Esophagus squamous epithelium (tissue), 5 donors: ENCODE results near the gene TAOK1. TPM values are rescaled to one million over a fixed set of nuclear protein-coding genes. Genes with fewer than 3 reads are reported as not detected.

Experiments
- DNase-seq: peaks from one replicate; lab custom pipeline; 2025; lab: John Stamatoyannopoulos, UW
- H3K27ac ChIP-seq, 4 donors: fragments of 200-600 bp; sonication (generic); one replicate each; pipeline ENCODE4 v1.5.1; 2016 to 2019; ENCODE audit warnings: mild to moderate bottlenecking in 1 of 4
- H3K27me3 ChIP-seq, 4 donors: fragments of 200-600 bp; sonication (generic); 1 replicate in 3 of 4; 2 replicates in 1 of 4; pipeline versions ENCODE4 v1.5.1 to v1.6.0; 2017 to 2021; ENCODE audit warnings: antibody characterized with exemption in 1 of 4
- H3K36me3 ChIP-seq, 3 donors: fragments of 200-600 bp; sonication (generic); one replicate each; pipeline ENCODE4 v1.5.1; 2016 to 2019
- H3K4me1 ChIP-seq, 3 donors: fragments of 200-600 bp; sonication (generic); one replicate each; pipeline ENCODE4 v1.5.1; 2017 to 2019
- H3K4me3 ChIP-seq, 4 donors: fragments of 200-600 bp; sonication (generic); 1 replicate in 3 of 4; 2 replicates in 1 of 4; pipeline ENCODE4 v1.5.1; 2016 to 2019; ENCODE audit warnings: mild to moderate bottlenecking in 2 of 4, moderate library complexity in 1 of 4
- H3K9me3 ChIP-seq, 3 donors: fragments of 200-600 bp; sonication (generic); one replicate each; pipeline ENCODE4 v1.5.1; 2016 to 2019
- CTCF ChIP-seq, 6 experiments: fragments of 450-650 bp in 4 of 6; fragments of 200-600 bp in 2 of 6; sonication (generic) in 2 of 6; IDR thresholded peaks; one replicate each; pipeline ENCODE4 v1.5.1; 2016 to 2019; ENCODE audit warnings: antibody characterized with exemption in 6 of 6, mild to moderate bottlenecking in 4 of 6, moderate library complexity in 4 of 6
- POLR2A ChIP-seq, 4 donors: fragments of 450-650 bp; IDR thresholded peaks; one replicate each; pipeline ENCODE4 v1.6.1; 2017; ENCODE audit warnings: antibody characterized with exemption in 4 of 4, mild to moderate bottlenecking in 4 of 4, moderate library complexity in 3 of 4
- WGBS, 2 donors: methylation state at CpG; one replicate each; pipeline ENCODE4 v1.1.5; 2018; 5-methylcytosine and 5-hydroxymethylcytosine counted together
- intact Hi-C: fragments of 100-400 bp; cut with DNase I; formaldehyde crosslinking; loops from one replicate; pipeline ENCODE4 v1.15.0; 2022
- total RNA-seq, 4 donors: library from RNA; depleted of rRNA; stranded (reverse); fragments of >200 nt; gene quantifications; one replicate each; pipeline ENCODE4 v1.1.0, GENCODE V29; 2016
- donor health status: DM: yes; HTN: yes; CAD: no.

The TAOK1 gene
- total RNA-seq, 4 donors from 2014 or later, result 24.9 to 41.4 (median 38.7) TPM

DNA sequence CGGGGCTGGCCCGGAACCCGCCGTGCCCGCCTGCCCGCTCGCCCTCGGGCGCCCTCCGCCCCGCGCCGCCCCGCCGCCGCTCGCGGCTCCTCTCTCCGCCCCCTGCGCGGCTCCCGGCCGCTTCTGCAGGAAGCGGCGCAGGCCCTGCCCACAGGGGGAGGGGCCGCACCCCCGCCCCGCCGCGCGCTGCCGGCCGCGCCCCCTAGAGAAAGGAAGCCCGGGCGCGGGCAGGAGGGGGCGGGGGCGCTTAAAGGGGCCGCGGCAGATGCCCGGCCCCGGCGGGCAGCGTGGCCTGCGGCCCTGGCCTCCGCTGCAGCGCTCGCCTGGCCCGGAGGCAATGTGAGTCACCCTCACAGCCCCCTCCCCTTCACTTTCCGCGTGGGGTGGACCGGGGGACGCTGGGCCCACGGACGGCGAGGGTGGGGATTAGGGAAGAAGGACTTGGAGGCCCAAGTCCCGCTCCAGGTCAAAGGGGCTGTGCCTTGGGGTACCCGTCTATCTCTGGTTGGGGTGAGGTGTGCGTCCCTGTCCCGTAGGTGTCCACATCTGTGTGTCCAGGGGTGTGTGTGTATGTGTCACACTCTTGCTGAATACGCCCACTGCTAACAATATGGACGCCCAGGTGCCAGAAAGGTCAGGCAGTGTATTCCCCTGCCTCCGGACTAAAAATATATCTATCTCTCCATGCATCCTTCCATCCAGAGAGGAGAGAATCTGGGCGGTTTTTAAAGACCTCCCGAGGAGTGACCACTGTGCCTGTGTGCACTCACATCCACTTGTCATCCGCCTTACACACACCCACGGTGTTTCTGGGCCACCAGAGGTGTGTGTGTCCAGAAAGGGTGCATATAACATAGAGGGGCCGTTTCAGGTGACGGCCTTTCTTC is 199.6 kb downstream of the TAOK1 start, which contains the start of gene GIT1:
Gene GIT1, minus strand, starts transcription at position 125 of the 887 bp plus-strand sequence. CDS start 270 bp downstream, outside the sequence.
- H3K27ac ChIP-seq, result peak within 1 kb of the TSS; percentile 91 to 95 (median 92)
- H3K36me3 ChIP-seq, result no peaks in the 10 kb centered on the region
- 0 to 9% methylated on average over 2 to 9 of the region's 70 CpGs for whole genome bisulfite sequencing, 2 donors
- peaks cover 65 to 89% (median 66%) of the 10 kb centered on the region in 3 donors for H3K4me1 ChIP-seq
- no peaks in the 10 kb centered on the region for H3K9me3 ChIP-seq
- no peak for DNase-seq
- no peaks in the 10 kb centered on the region for H3K27me3 ChIP-seq
- H3K4me3 ChIP-seq, result peak within 1 kb of the TSS; percentile 70 to 91 (median 84)
- intact Hi-C loops, result no loop called here
- peak in 1 of 6 experiments; percentile 19 for TF ChIP-seq CTCF (IDR thresholded peaks at IDR 0.05)
- TF ChIP-seq POLR2A (IDR thresholded peaks at IDR 0.05), result peak in 3 of 4 donors; percentile 28 to 72 (median 38)

GRCh38 chr17:29590411-29591145 is 200.4 kb downstream of the TAOK1 start:
- H3K36me3 ChIP-seq, result no peaks in the 10 kb centered on the region
- no peaks in the 10 kb centered on the region for H3K9me3 ChIP-seq
- H3K27ac ChIP-seq, result peak overlapping the region; percentile 91 to 95 (median 92)
- peak overlapping the region; percentile 43 to 91 (median 68) for H3K4me3 ChIP-seq
- peaks cover 60 to 88% (median 65%) of the 10 kb centered on the region in 3 donors for H3K4me1 ChIP-seq
- DNase-seq, result no peak
- 12 to 22% methylated on average over 6 to 9 of the region's 30 CpGs for WGBS, 2 donors
- no peaks in the 10 kb centered on the region for H3K27me3 ChIP-seq
- TF ChIP-seq CTCF (IDR thresholded peaks at IDR 0.05) (no peak), POLR2A (IDR thresholded peaks at IDR 0.05) (no peak)
- intact Hi-C loops, result no loop called here

GRCh38 chr17:29591146-29591736 is 201.1 kb downstream of the TAOK1 start:
- Histone ChIP-seq H3K9me3 (no peaks in the 10 kb centered on the region), H3K4me1 (peaks cover 56 to 88% (median 65%) of the 10 kb centered on the region in 3 donors), H3K27me3 (no peaks in the 10 kb centered on the region), H3K36me3 (no peaks in the 10 kb centered on the region), H3K27ac (peak overlapping the region; percentile 91 to 95 (median 92)), H3K4me3 (peak overlapping the region in 3 of 4 donors; percentile 51 to 91 (median 74))
- 0 to 7% methylated on average over 12 to 19 of the region's 31 CpGs for WGBS, 2 donors
- DNase-seq, result no peak
- intact Hi-C loops, result no loop called here
- TF ChIP-seq CTCF (IDR thresholded peaks at IDR 0.05) (no peak), POLR2A (IDR thresholded peaks at IDR 0.05) (no peak)

- no peak for DNase-seq
- WGBS, 2 donors, result 11 to 17% methylated on average over 6 to 12 of the region's 25 CpGs
- no peaks in the 10 kb centered on the region for H3K9me3 ChIP-seq
- TF ChIP-seq POLR2A (IDR thresholded peaks at IDR 0.05), result no peak
- peak; percentile 89 to 97 (median 94) for TF ChIP-seq CTCF (IDR thresholded peaks at IDR 0.05)
- intact Hi-C loops, result no loop called here
- H3K27ac ChIP-seq, result peak overlapping the region; percentile 91 to 95 (median 92)
- peak overlapping the region in 3 of 4 donors; percentile 51 to 91 (median 74) for H3K4me3 ChIP-seq
- peaks cover 51 to 88% (median 61%) of the 10 kb centered on the region in 3 donors for H3K4me1 ChIP-seq
- no peaks in the 10 kb centered on the region for H3K27me3 ChIP-seq
- H3K36me3 ChIP-seq, result no peaks in the 10 kb centered on the region
Observed at GRCh38 chr17:29591737-29592608, 201.8 kb downstream of the TAOK1 start.
